Testis (tissue), 3 donors: Measurements from ENCODE around the gene ATP13A3. TPM values are rescaled to one million over a fixed set of nuclear protein-coding genes. Genes with fewer than 3 reads are reported as not detected.

Experiments used
- DNase-seq: peaks from one replicate; pipeline ENCODE4 v3.0.0-alpha.2; 2019
- H3K27ac ChIP-seq, 2 donors: fragments of 200-600 bp; sonication (generic); one replicate each; pipeline ENCODE4 v1.5.1; 2019
- H3K27me3 ChIP-seq: fragments of 200-600 bp; sonication (generic); one replicate; pipeline ENCODE4 v1.5.1; 2019
- H3K36me3 ChIP-seq: fragments of 200-600 bp; sonication (generic); one replicate; pipeline ENCODE4 v1.5.1; 2017; ENCODE audit warnings: low read depth; ENCODE audit errors: missing control alignments
- H3K4me1 ChIP-seq: fragments of 200-600 bp; sonication (generic); one replicate; pipeline ENCODE4 v1.5.1; 2019
- H3K4me3 ChIP-seq, 2 donors: fragments of 200-600 bp; sonication (generic); one replicate each; pipeline ENCODE4 v1.5.1; 2017 to 2019
- H3K9me3 ChIP-seq: fragments of 200-600 bp; sonication (generic); one replicate; pipeline ENCODE4 v1.5.1; 2017
- CTCF ChIP-seq, 3 experiments: fragments of 450-650 bp in 2 of 3; fragments of 200-600 bp in 1 of 3; sonication (generic) in 1 of 3; IDR thresholded peaks; one replicate each; pipeline ENCODE4 v1.5.1; 2016 to 2019; ENCODE audit warnings: antibody characterized with exemption in 3 of 3, mild to moderate bottlenecking in 2 of 3, moderate library complexity in 1 of 3
- POLR2A ChIP-seq: fragments of 450-650 bp; IDR thresholded peaks from one replicate; pipeline ENCODE4 v1.6.1; 2017; ENCODE audit warnings: antibody characterized with exemption, mild to moderate bottlenecking, moderate library complexity
- WGBS, 2 donors: methylation state at CpG; one replicate each; pipeline ENCODE4 v1.1.5; 2018; 5-methylcytosine and 5-hydroxymethylcytosine counted together
- intact Hi-C: fragments of 100-400 bp; cut with DNase I; formaldehyde crosslinking; loops from one replicate; pipeline ENCODE4 v1.15.1; 2023; ENCODE audit warnings: low total_unique reads
- polyA plus RNA-seq: library from polyadenylated mRNA; stranded (reverse); fragments of 350-450 nt; fragmentation: Illumina TruSeq; extraction: RNeasy Lipid Tissue Mini Kit (QIAGEN cat#74804); gene quantifications from one replicate; pipeline ENCODE4 v1.2.3, GENCODE V29; 2014; ENCODE audit warnings: low read depth, low replicate concordance; ENCODE audit not compliant: insufficient read depth
- total RNA-seq, 2 donors: library from RNA; depleted of rRNA; stranded (reverse); fragments of >200 nt; gene quantifications; one replicate each; pipeline ENCODE4 v1.2.3, GENCODE V29; 2016

The ATP13A3 gene
- total and polyA plus RNA-seq, 3 donors from 2014 or later = 26.6 to 62.3 (median 51.8) TPM

- Histone ChIP-seq H3K27me3 (no peaks in the 10 kb centered on the region), H3K4me3 (no peak overlapping the region), H3K9me3 (no peaks in the 10 kb centered on the region), H3K36me3 (no peaks in the 10 kb centered on the region), H3K4me1 (no peaks in the 10 kb centered on the region), H3K27ac (no peak overlapping the region)
- DNase-seq = no peak
- intact Hi-C loops = no loop called here
- no peak for TF ChIP-seq CTCF (IDR thresholded peaks at IDR 0.05)
- no peak for TF ChIP-seq POLR2A
- WGBS, 2 donors = 93 to 97% methylated on average over 7 of the region's 7 CpGs
These were observed 21.6 kb downstream of the ATP13A3 start for GRCh38 chr3:194465246-194465645.

- Histone ChIP-seq H3K27ac (no peak overlapping the region), H3K36me3 (no peaks in the 10 kb centered on the region), H3K27me3 (no peaks in the 10 kb centered on the region), H3K4me3 (no peak overlapping the region), H3K4me1 (no peaks in the 10 kb centered on the region), H3K9me3 (no peaks in the 10 kb centered on the region)
- WGBS, 2 donors = 91 to 96% methylated on average over 1 of the region's 1 CpG
- intact Hi-C loops = no loop called here
- DNase-seq = no peak
- TF ChIP-seq CTCF (IDR thresholded peaks at IDR 0.05) (no peak), POLR2A (no peak)
These were observed 22.1 kb downstream of the ATP13A3 start for GRCh38 chr3:194464692-194465091.

- Histone ChIP-seq H3K4me1 (no peaks in the 10 kb centered on the region), H3K36me3 (no peaks in the 10 kb centered on the region), H3K9me3 (no peaks in the 10 kb centered on the region), H3K27me3 (no peaks in the 10 kb centered on the region), H3K27ac (no peak overlapping the region), H3K4me3 (no peak overlapping the region)
- TF ChIP-seq CTCF (IDR thresholded peaks at IDR 0.05) = no peak
- TF ChIP-seq POLR2A = no peak
- 96 to 99% methylated on average over 2 of the region's 2 CpGs for WGBS, 2 donors
- intact Hi-C loops = no loop called here
- DNase-seq = no peak
These were observed 23.9 kb downstream of the ATP13A3 start for GRCh38 chr3:194462936-194463335.

- Histone ChIP-seq H3K4me3 (no peak overlapping the region), H3K9me3 (no peaks in the 10 kb centered on the region), H3K4me1 (no peaks in the 10 kb centered on the region), H3K36me3 (no peaks in the 10 kb centered on the region), H3K27ac (no peak overlapping the region), H3K27me3 (no peaks in the 10 kb centered on the region)
- DNase-seq = no peak
- WGBS, 2 donors = 82 to 87% methylated on average over 5 of the region's 5 CpGs
- TF ChIP-seq POLR2A (no peak), CTCF (IDR thresholded peaks at IDR 0.05) (no peak)
- intact Hi-C loops = no loop called here
These were observed 26.2 kb downstream of the ATP13A3 start for GRCh38 chr3:194460566-194460965.

- H3K9me3 ChIP-seq = no peaks in the 10 kb centered on the region
- H3K4me1 ChIP-seq = no peaks in the 10 kb centered on the region
- H3K27me3 ChIP-seq = no peaks in the 10 kb centered on the region
- H3K4me3 ChIP-seq = no peak overlapping the region
- no peak for DNase-seq
- H3K27ac ChIP-seq = no peak overlapping the region
- intact Hi-C loops = no loop called here
- 91 to 98% methylated on average over 5 of the region's 5 CpGs for WGBS, 2 donors
- no peak for TF ChIP-seq CTCF (IDR thresholded peaks at IDR 0.05)
- TF ChIP-seq POLR2A = no peak
- no peaks in the 10 kb centered on the region for H3K36me3 ChIP-seq
These were observed 28.7 kb downstream of the ATP13A3 start for GRCh38 chr3:194458131-194458530.
